K562 (cell line): ENCODE results near the gene THAP6. TPM values are rescaled to one million over a fixed set of nuclear protein-coding genes. Genes with fewer than 3 reads are reported as not detected.

Experiments used
- ATAC-seq: fragments of 200-7000 bp; cut with Tn5 transposase; 3 replicates; pipeline ENCODE4 v1.9.1; 2020; ENCODE audit warnings: moderate library complexity
- BruUV-seq: library from RNA; stranded (reverse); fragments of 400-500 nt; replicated peaks from 2 replicates; lab custom pipeline; 2021; lab: Mats Ljungman, UMichigan
- CTCF ChIA-PET: fragments of 300-600 bp; formaldehyde crosslinking; extraction: SDS; loops from one replicate; lab custom pipeline; 2021; ENCODE audit warnings: low intra/inter-chr PET ratio; lab: Yijun Ruan, JAX
- POLR2A ChIA-PET: fragments of 300-600, 350-650 bp; sonication (Branson Sonifier 250); formaldehyde crosslinking; extraction: SDS; loops from one replicate; lab custom pipeline; 2021; ENCODE audit warnings: antibody characterized with exemption, inconsistent platforms; lab: Yijun Ruan, JAX
- DNase-seq, 4 experiments: peaks; one replicate each; pipeline versions ENCODE4 v3.0.0 to v3.0.0-alpha.2; 2011 to 2018; ENCODE audit warnings: low spot score in 3 of 4, mixed read lengths in 3 of 4; ENCODE audit errors: extremely low read depth in 1 of 4
- FAIRE-seq: peaks from 2 replicates; lab custom pipeline; 2011; peaks lifted over from hg19 to GRCh38; lab: Jason Lieb, UNC
- H2AFZ ChIP-seq: 2 replicates; pipeline ENCODE4 v1.6.0; 2011; ENCODE audit warnings: low read depth, low read length, control low read depth, inconsistent platforms
- H3K27ac ChIP-seq: fragments of 200-600 bp; 3 replicates; pipeline ENCODE4 v1.8.0; 2011; ENCODE audit warnings: low read depth, mild to moderate bottlenecking, control low read depth, inconsistent platforms, low read length, moderate library complexity, mixed read lengths; ENCODE audit errors: extremely low read depth
- H3K27me3 ChIP-seq, 2 experiments: fragments of 300-600 bp in 1 of 2; 2 replicates in 1 of 2; 3 replicates in 1 of 2; pipeline versions ENCODE4 v1.6.0 to v1.8.0; 2011; ENCODE audit warnings: inconsistent platforms in 2 of 2, low read length in 2 of 2, mild to moderate bottlenecking in 1 of 2, mixed read lengths in 1 of 2, moderate library complexity in 1 of 2; ENCODE audit not compliant: control insufficient read depth in 2 of 2, insufficient read depth in 2 of 2
- H3K36me3 ChIP-seq: fragments of 300-600 bp; 3 replicates; pipeline ENCODE4 v1.8.0; 2011; ENCODE audit warnings: mild to moderate bottlenecking, low read length, inconsistent platforms; ENCODE audit not compliant: control insufficient read depth, insufficient read depth
- H3K4me1 ChIP-seq, 2 experiments: fragments of 200-600 bp in 1 of 2; replicated peaks in 1 of 2; 2 replicates in 1 of 2; 3 replicates in 1 of 2; pipeline versions ENCODE4 v1.5.1 to v1.8.0; 2011; ENCODE audit warnings: inconsistent platforms in 2 of 2, low read length in 2 of 2, mild to moderate bottlenecking in 1 of 2, mixed read lengths in 1 of 2, moderate library complexity in 1 of 2; ENCODE audit not compliant: control insufficient read depth in 2 of 2, insufficient read depth in 2 of 2
- H3K4me2 ChIP-seq: 2 replicates; pipeline ENCODE4 v1.6.1; 2011; ENCODE audit warnings: low read length, control low read depth, inconsistent platforms, mixed read lengths; ENCODE audit not compliant: insufficient read depth
- H3K4me3 ChIP-seq: fragments of 200-600 bp; sonication (generic), shearing (Covaris generic); 2 replicates; pipeline ENCODE4 v1.5.1; 2016; ENCODE audit warnings: control low read depth, inconsistent platforms
- H3K79me2 ChIP-seq: fragments of 200-600 bp; 3 replicates; pipeline ENCODE4 v1.8.0; 2011; ENCODE audit warnings: low read length, inconsistent platforms; ENCODE audit not compliant: control insufficient read depth, insufficient read depth
- H3K9ac ChIP-seq, 2 experiments: 2 replicates each; pipeline versions ENCODE4 v1.6.0 to v1.6.1; 2011; ENCODE audit warnings: low read depth in 2 of 2, low read length in 2 of 2, control low read depth in 1 of 2, inconsistent platforms in 1 of 2, mild to moderate bottlenecking in 1 of 2, mixed read lengths in 1 of 2; ENCODE audit not compliant: insufficient read depth in 1 of 2
- H3K9me1 ChIP-seq: one replicate; pipeline ENCODE4 v1.6.0; 2011; ENCODE audit warnings: inconsistent platforms, mild to moderate bottlenecking, low read length, moderate library complexity; ENCODE audit not compliant: control insufficient read depth, insufficient read depth
- H3K9me3 ChIP-seq: replicated peaks from 2 replicates; pipeline ENCODE4 v1.5.1; 2011; ENCODE audit warnings: low read depth, low read length, inconsistent platforms; ENCODE audit not compliant: control insufficient read depth, insufficient read depth
- H4K20me1 ChIP-seq: replicated peaks from 2 replicates; pipeline ENCODE4 v1.6.1; 2011; ENCODE audit warnings: low read length, inconsistent platforms, mixed read lengths; ENCODE audit not compliant: control insufficient read depth, insufficient read depth
- CREB1 ChIP-seq, 2 experiments: sonication (generic) in 1 of 2; formaldehyde crosslinking in 1 of 2; IDR thresholded peaks; 2 replicates each; pipeline versions ENCODE4 v1.6.1 to v1.8.0; 2012 to 2022; ENCODE audit warnings: inconsistent platforms in 1 of 2, mild to moderate bottlenecking in 1 of 2, missing genetic modification reagents in 1 of 2, moderate library complexity in 1 of 2
- ETV1 ChIP-seq: fragments of 450-650 bp; conservative IDR thresholded peaks from 2 replicates; pipeline ENCODE4 v1.6.1; 2016; ENCODE audit warnings: missing genetic modification characterization, control low read depth, low read depth, missing compliant biosample characterization
- GTF3C2 ChIP-seq: IDR thresholded peaks from 3 replicates; pipeline ENCODE4 v1.6.1; 2011; ENCODE audit warnings: borderline replicate concordance, mild to moderate bottlenecking, moderate library complexity; ENCODE audit not compliant: insufficient read length; ENCODE audit errors: extremely low read depth
- WGBS: fragments of 100-300 bp; shearing (Covaris generic); methylation state at CpG from one replicate; pipeline ENCODE4 v1.1.6; 2016; ENCODE audit warnings: low coverage, mixed read lengths; ENCODE audit not compliant: insufficient coverage; ENCODE audit errors: missing lambda C conversion rate; 5-methylcytosine and 5-hydroxymethylcytosine counted together
- in situ Hi-C: fragments of 300-500 bp; cut with MboI; formaldehyde crosslinking; loops from 4 replicates; pipeline ENCODE4 v1.15.0; 2018; ENCODE audit warnings: inconsistent platforms, mixed read lengths
- intact Hi-C: fragments of 100-400 bp; cut with micrococcal nuclease; formaldehyde crosslinking; loops from 2 replicates; pipeline ENCODE4 v1.14.2; 2022
- polyA plus RNA-seq, 8 experiments: library from polyadenylated mRNA; depleted of rRNA in 4 of 8; stranded (reverse) in 5 of 8; unstranded in 3 of 8; fragments of >200 nt; fragmentation: Nextera tagmentation in 2 of 8; fragmentation: Illumina TruSeq in 1 of 8; extraction: Ambion mirVana in 2 of 8; extraction: Trizol in 1 of 8; gene quantifications; 2 replicates each; pipeline versions ENCODE4 v1.2.1 to v1.2.3, GENCODE V29; 2011 to 2014; ENCODE audit warnings: inconsistent platforms in 1 of 8, missing spikeins in 1 of 8
- total RNA-seq, 7 experiments: library from RNA; depleted of rRNA in 6 of 7; stranded (reverse); fragments of >200 nt in 6 of 7; fragmentation: Illumina TruSeq in 2 of 7; extraction: Trizol in 2 of 7; gene quantifications; 2 replicates each; pipeline versions ENCODE4 v1.2.1 to v1.2.3, GENCODE V29; 2011 to 2021; ENCODE audit warnings: low replicate concordance in 1 of 7

The THAP6 gene
- total and polyA plus RNA-seq, 9 of the 15 experiments (the other 6 are each of a cell fraction or from before 2014, with no cell fraction given) = 8.9 to 30.4 (median 17.3) TPM

GRCh38 chr4:75545526-75545925, 31.3 kb downstream of the THAP6 start:
- Histone ChIP-seq H3K9me1 (no peaks in the 10 kb centered on the region), H3K4me2 (no peak overlapping the region), H3K27ac (no peak overlapping the region), H3K9ac (no peak overlapping the region; a peak in 1 of 4 replicates), H2AFZ (no peak overlapping the region), H3K9me3 (no peaks in the 10 kb centered on the region), H3K27me3 (no peaks in the 10 kb centered on the region), H3K36me3 (0 out of 3 replicates have a peak, but pooled peaks cover 2% of the 10 kb centered on the region), H4K20me1 (no peaks in the 10 kb centered on the region), H3K4me3 (no peak overlapping the region), H3K4me1 (no peaks in the 10 kb centered on the region; a peak in 1 of 5 replicates), H3K79me2 (no peaks in the 10 kb centered on the region)
- no peak for TF ChIP-seq ETV1 (tag)
- no peak for TF ChIP-seq GTF3C2
- no peak for TF ChIP-seq CREB1 (IDR thresholded peaks at IDR 0.05)
- TF ChIP-seq CREB1 (CRISPR knock-in tag; IDR thresholded peaks at IDR 0.05) = no peak
- no peak for FAIRE-seq
- intact Hi-C loops (no loop called here), in situ Hi-C loops (no loop called here)
- 69% methylated on average over 5 of the region's 5 CpGs for whole genome bisulfite sequencing
- CTCF ChIA-PET = no interaction called here
- DNase-seq = no peak
- BruUV-seq = no TSS peak
- POLR2A ChIA-PET = no interaction called here
- ATAC-seq = peak; percentile 18; the same call in 1 of the 3 replicates
